SK-N-DZ (cell line): ENCODE measurements around the gene PDE4B. TPM values are rescaled to one million over a fixed set of nuclear protein-coding genes. Genes with fewer than 3 reads are reported as not detected.

ENCODE experiments used
- DNase-seq: peaks from one replicate; pipeline ENCODE4 v3.0.0-alpha.2; 2015; ENCODE audit warnings: low spot score
- polyA plus RNA-seq, 2 experiments: library from polyadenylated mRNA; depleted of rRNA; stranded (reverse); fragments of >200 nt; gene quantifications; 2 replicates each; pipeline ENCODE4 v1.2.3, GENCODE V29; 2014

PDE4B gene
- polyA plus RNA-seq (2014; cell fraction: cytosol; rRNA removed) = 0.95 and 1.8 TPM in 2 replicates
- 1.2 and 3.3 TPM in 2 replicates for polyA plus RNA-seq (2014; cell fraction: nucleus; rRNA removed)

GRCh38 chr1:65792669-65793358 lies at the start of gene PDE4B:
Gene PDE4B (plus strand): TSS chr1:65792895.
- DNase-seq = peak; percentile 41

GRCh38 chr1:65744731-65745130 lies 48.0 kb upstream of the PDE4B start:
- DNase-seq = no peak

- DNase-seq = no peak
Measured at GRCh38 chr1:65751961-65752360, 40.7 kb upstream of the PDE4B start.

GRCh38 chr1:65756616-65757015 lies 36.1 kb upstream of the PDE4B start:
- DNase-seq = no peak

- no peak for DNase-seq
Measured at GRCh38 chr1:65757531-65757930, 35.2 kb upstream of the PDE4B start.

GRCh38 chr1:65758128-65758527 lies 34.6 kb upstream of the PDE4B start:
- no peak for DNase-seq

- DNase-seq = no peak
Measured at GRCh38 chr1:65759516-65759915, 33.2 kb upstream of the PDE4B start.

GRCh38 chr1:65762081-65762862 lies 30.4 kb upstream of the PDE4B start:
- no peak for DNase-seq

GRCh38 chr1:65764052-65764451 lies 28.6 kb upstream of the PDE4B start:
- DNase-seq = peak; percentile 27

- DNase-seq = no peak
Measured at GRCh38 chr1:65765631-65766030, 27.1 kb upstream of the PDE4B start.

- no peak for DNase-seq
Measured at GRCh38 chr1:65769636-65770035, 23.1 kb upstream of the PDE4B start.

- DNase-seq = no peak
Measured at GRCh38 chr1:65772607-65773006, 20.1 kb upstream of the PDE4B start.

- DNase-seq = no peak
Measured at GRCh38 chr1:65773391-65774123, 19.1 kb upstream of the PDE4B start.

GRCh38 chr1:65788762-65789161 lies 3.9 kb upstream of the PDE4B start:
- no peak for DNase-seq

GRCh38 chr1:65791396-65791795 lies 1.3 kb upstream of the PDE4B start:
- DNase-seq = no peak

GRCh38 chr1:65791801-65792668 lies 660 bp upstream of the PDE4B start:
- peak; percentile 34 for DNase-seq

- DNase-seq = peak; percentile 27
Measured at GRCh38 chr1:65793359-65793732, 651 bp downstream of the PDE4B start.

- DNase-seq = no peak
Measured at GRCh38 chr1:65795311-65795710, 2.6 kb downstream of the PDE4B start.

GRCh38 chr1:65799601-65800000 lies 6.9 kb downstream of the PDE4B start:
- no peak for DNase-seq

- no peak for DNase-seq
Measured at GRCh38 chr1:65804584-65804983, 11.9 kb downstream of the PDE4B start.

- no peak for DNase-seq
Measured at GRCh38 chr1:65812065-65812464, 19.4 kb downstream of the PDE4B start.
